GM12864 (cell line): ENCODE results near the gene CISD1.
A peak's percentile ranks its signal among the peaks of the same experiment; 100 is the strongest.

Experiments
- DNase-seq: peaks from one replicate; pipeline ENCODE4 v3.0.0-alpha.2; 2011; ENCODE audit warnings: low read depth
- H3K4me3 ChIP-seq: 2 replicates; pipeline ENCODE4 v1.5.1; 2011; ENCODE audit warnings: mild to moderate bottlenecking, low read depth, low read length, control low read depth
- TF ChIP-seq, protein P1 (sequence below): IDR thresholded peaks from 2 replicates; pipeline ENCODE4 v1.5.1; 2011; ENCODE audit warnings: low read depth, mild to moderate bottlenecking, moderate library complexity, low read length, control low read depth, inconsistent platforms; ENCODE audit errors: missing control alignments

Gene CISD1

DNA sequence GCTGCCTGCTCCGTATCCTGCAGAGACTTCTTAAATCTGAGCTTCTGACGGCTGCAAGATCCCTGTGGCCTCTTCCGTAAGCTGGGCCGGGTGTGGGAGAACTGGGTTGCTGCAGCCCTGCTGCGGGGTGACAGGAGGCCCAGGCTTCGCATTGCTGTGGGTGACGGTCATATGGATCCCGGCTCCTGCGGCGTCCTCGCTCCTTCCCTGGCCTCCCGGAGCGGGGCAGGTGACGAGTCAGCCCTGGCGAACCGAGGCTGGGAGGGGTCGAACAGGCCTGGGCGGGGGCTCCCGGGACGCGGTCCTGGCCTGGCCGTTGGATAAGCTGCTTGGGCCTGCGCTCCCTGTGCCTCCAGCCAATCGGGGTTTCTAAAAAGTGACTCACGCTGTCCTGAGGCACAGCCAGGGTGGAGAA is 58.0 kb downstream of the CISD1 start:
- H3K4me3 ChIP-seq: no peak overlapping the region
- TF ChIP-seq, protein P1, sequence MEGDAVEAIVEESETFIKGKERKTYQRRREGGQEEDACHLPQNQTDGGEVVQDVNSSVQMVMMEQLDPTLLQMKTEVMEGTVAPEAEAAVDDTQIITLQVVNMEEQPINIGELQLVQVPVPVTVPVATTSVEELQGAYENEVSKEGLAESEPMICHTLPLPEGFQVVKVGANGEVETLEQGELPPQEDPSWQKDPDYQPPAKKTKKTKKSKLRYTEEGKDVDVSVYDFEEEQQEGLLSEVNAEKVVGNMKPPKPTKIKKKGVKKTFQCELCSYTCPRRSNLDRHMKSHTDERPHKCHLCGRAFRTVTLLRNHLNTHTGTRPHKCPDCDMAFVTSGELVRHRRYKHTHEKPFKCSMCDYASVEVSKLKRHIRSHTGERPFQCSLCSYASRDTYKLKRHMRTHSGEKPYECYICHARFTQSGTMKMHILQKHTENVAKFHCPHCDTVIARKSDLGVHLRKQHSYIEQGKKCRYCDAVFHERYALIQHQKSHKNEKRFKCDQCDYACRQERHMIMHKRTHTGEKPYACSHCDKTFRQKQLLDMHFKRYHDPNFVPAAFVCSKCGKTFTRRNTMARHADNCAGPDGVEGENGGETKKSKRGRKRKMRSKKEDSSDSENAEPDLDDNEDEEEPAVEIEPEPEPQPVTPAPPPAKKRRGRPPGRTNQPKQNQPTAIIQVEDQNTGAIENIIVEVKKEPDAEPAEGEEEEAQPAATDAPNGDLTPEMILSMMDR: no peak
- no peak for DNase-seq

DNA sequence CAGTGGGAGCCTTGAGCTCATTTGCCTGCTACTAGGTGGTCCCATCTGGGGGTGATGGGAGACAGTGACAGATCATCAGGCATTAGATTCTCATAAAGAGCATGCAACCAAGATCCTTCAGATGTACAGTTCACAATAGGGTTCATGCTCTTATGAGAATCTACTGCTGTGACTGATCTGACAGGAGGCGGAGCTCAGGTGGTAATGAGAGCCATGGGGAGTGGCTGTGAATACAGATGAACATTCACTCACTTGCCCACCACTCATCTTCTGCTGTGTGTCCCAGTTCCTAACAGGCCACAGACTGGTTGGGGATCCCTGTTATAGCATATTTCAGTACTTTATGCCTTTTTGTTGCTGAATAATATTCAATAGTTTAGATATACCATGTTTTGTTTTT is 59.3 kb downstream of the CISD1 start:
- TF ChIP-seq, protein P1: no peak
- no peak overlapping the region for H3K4me3 ChIP-seq
- DNase-seq: no peak

DNA sequence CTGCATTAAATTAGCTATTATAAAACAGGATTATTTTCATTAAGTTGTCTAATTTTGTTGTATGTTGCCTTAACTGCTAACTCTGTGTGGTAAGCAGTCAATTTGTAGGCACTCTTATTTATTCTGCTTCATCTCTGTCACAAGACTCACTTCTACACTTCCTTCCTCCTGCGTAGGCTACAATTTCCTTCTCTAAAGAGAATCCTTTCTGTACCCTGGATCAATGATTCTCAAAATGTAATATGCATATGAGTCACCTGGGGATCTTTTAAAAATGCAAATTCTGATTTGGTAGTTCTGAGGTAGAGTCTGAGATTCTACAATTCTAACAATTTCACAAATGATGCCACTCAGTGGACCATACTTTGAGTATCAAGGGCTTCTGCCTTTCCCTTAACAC is 61.5 kb downstream of the CISD1 start:
- no peak overlapping the region for H3K4me3 ChIP-seq
- TF ChIP-seq, protein P1: no peak
- no peak for DNase-seq

DNA sequence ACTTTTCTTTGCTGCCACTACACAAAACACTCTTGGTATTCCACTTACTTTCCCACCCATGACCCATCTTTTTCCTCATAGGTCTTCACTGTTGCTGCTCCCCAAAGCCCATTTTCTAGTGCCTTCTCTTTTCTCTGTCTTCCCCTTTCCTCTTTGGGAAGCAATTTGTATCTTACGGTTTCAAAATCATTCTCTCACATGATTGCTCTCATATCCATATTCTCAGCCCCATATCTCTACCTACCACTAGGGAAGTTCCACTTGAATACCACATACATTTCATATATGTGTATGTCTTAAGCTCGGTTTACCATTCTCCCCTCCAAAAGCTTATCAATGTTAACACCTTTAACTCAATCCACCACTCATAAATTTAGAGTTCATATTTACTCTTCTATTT is 62.7 kb downstream of the CISD1 start:
- H3K4me3 ChIP-seq: no peak overlapping the region
- TF ChIP-seq, protein P1: no peak

DNA sequence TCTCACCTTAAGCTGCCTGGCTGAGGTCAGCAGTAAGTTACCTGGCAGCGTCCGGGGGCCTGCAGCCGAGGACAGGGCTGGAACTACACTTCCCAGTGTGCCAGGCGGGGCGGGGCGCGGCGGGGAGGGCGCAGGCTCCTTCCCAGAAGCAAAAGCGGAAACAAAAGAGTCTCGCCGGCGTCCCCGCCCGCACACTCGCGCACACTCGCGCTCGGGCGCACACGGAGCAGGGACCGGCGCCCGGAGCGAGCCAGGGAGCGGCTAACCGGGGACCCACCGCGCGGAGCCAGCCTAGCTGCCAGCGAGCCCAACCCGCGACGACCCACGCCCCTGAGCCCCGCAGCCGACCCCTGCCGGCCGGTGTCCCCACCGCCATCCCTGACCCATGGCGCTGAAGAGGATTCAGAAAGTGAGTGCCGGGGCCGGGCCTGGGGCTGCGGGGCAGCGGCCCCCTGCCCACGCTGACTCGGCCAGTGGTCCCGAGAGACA is 65.9 kb downstream of the CISD1 start, which contains the start of gene UBE2D1:
TSS of gene UBE2D1 (plus strand) at position 190 of the 489 bp plus-strand sequence. CDS start at position 386, 196 bp downstream.
- TF ChIP-seq, protein P1: no peak
- peak; percentile 47 for DNase-seq
- H3K4me3 ChIP-seq: peak within 1 kb of the TSS; percentile 83

More for the DNA sequence above, 62.7 kb downstream of the CISD1 start:
- DNase-seq: no peak

DNA sequence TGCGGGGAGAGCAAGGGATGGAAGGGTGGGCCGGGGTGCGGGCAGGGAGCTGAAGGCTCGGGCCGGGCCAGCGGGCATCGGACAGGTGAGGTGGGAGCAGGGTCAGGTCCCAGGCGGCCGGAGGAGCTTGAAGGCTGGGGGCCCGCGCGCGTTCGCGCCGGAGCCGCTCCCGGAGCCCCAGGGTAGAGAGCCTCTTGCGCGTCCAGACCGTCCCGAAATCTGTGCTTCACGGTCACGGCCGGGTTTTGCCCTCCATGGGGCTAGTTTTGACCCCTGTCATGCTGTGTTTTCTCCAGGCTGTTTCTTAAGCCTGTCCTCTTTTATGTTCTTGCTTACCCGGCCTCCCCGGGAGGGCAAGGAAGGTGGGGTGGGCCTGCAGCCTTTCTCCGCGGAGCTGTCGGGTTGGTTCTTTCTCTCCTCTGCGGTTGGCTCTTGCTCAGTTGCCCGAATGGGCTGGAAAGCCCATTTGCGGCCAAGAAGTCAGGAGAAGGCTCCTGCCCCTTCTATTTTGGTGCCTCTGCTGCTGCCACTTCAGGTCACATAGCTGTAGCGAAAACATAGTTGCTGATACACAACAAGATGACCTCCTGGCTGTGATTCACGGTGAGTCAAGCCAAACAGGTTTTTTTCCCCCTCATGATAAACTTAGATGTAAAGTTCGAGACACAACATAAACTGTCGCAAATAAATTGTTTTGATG is 66.5 kb downstream of the CISD1 start:
- H3K4me3 ChIP-seq: peak overlapping the region; percentile 83
- TF ChIP-seq, protein P1: no peak
- no peak for DNase-seq

DNA sequence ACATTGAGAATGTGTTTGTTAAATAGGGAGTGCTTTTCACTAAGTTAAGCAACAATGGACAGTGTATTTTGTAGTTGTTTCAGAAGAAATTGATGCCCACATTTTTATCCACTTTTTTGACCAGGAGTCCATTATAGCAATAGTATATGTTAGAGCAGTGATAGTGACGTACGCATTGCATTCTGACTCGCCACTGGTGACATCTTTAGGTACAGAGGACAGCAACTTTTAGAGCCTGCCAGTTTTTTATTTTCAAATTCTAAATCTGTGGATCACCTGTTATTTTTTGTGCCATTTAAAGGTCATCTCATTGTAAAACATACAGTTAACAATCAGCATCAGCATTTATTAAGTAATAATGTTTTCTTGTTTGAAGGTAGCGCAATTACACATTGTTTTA is 67.3 kb downstream of the CISD1 start:
- TF ChIP-seq, protein P1: no peak
- H3K4me3 ChIP-seq: peak overlapping the region; percentile 83; the same call in 1 of the 2 replicates
- no peak for DNase-seq
